Activated CD4-positive, alpha-beta T cell treated with anti-CD3 and anti-CD28 coated beads, Interleukin-2, amount 10 ng/mL, durations not matched to agents 7 days and 5 days (primary cell): ENCODE measurements around the gene SLC23A1. TPM values are rescaled to one million over a fixed set of nuclear protein-coding genes. Genes with fewer than 3 reads are reported as not detected.
A peak's percentile ranks its signal among the peaks of the same experiment; 100 is the strongest.
"Not testable (repeated sequence)": the region's sequence is repeated elsewhere in the genome, so short reads cannot be mapped to it uniquely, and the experiment has no call there.

ENCODE experiments used
- CTCF ChIA-PET: fragments of 350-600 bp; sonication (Branson Sonifier 250); formaldehyde crosslinking; loops from one replicate; lab custom pipeline; 2021; ENCODE audit warnings: antibody characterized with exemption; lab: Charles Lee
- POLR2A ChIA-PET: fragments of 350-600 bp; sonication (Branson Sonifier 250); formaldehyde crosslinking; loops from one replicate; lab custom pipeline; 2021; ENCODE audit warnings: antibody characterized with exemption; lab: Charles Lee
- DNase-seq: peaks from one replicate; pipeline ENCODE4 v3.0.0-alpha.2; 2020
- H3K27ac Mint-ChIP-seq: one replicate; pipeline ENCODE4 v1.8.0; 2021; ENCODE audit warnings: mild to moderate bottlenecking, moderate library complexity, mixed read lengths
- H3K27me3 Mint-ChIP-seq: one replicate; pipeline ENCODE4 v1.8.0; 2021; ENCODE audit warnings: mixed read lengths
- H3K36me3 Mint-ChIP-seq: one replicate; pipeline ENCODE4 v1.8.0; 2021; ENCODE audit warnings: low read depth, mixed read lengths
- H3K4me1 Mint-ChIP-seq: one replicate; pipeline ENCODE4 v1.8.0; 2021; ENCODE audit warnings: mixed read lengths
- H3K4me3 Mint-ChIP-seq: one replicate; pipeline ENCODE4 v1.8.0; 2021; ENCODE audit warnings: mild to moderate bottlenecking, moderate library complexity, mixed read lengths
- H3K9me3 Mint-ChIP-seq: one replicate; pipeline ENCODE4 v1.8.0; 2021; ENCODE audit warnings: mixed read lengths
- total RNA-seq, 2 experiments: library from RNA; stranded (reverse); gene quantifications; one replicate each; pipeline ENCODE4 v1.2.3, GENCODE V29; 2021

Gene SLC23A1
- total RNA-seq, 2 experiments from 2014 or later = 0.75 to 0.77 TPM

DNA sequence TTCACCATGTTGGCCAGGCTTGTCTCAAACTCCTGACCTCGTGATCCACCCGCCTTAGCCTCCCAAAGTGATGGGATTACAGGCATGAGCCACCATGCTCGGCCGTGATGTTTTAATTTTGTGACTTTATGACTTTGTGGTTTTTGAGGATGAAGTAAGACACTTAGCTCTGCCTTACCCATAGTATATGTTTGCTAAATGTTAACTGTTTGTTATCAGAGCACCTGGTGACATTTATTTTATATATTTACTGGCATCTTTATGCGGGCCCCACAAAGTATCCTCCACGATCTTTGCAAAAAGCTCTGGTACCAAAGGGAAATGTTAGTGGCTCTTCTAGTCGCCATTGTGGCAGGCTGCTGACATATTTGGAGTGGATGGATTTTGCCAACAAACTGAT lies 6.7 kb downstream of the SLC23A1 start:
- Mint-ChIP-seq H3K27me3 (no peaks in the 10 kb centered on the region), H3K9me3 (no peaks in the 10 kb centered on the region), H3K36me3 (peaks cover 11% of the 10 kb centered on the region), H3K4me1 (peaks cover 18% of the 10 kb centered on the region), H3K27ac (no peak overlapping the region), H3K4me3 (no peak overlapping the region)
- POLR2A ChIA-PET = no interaction called here
- CTCF ChIA-PET = interaction anchor here (0.9 to 1.4 kb wide), 4 partner anchors 13 to 141 kb away, joined by 3 to 4 read pairs (median 3); partner anchors contain the start of gene MZB1
- no peak for DNase-seq

DNA sequence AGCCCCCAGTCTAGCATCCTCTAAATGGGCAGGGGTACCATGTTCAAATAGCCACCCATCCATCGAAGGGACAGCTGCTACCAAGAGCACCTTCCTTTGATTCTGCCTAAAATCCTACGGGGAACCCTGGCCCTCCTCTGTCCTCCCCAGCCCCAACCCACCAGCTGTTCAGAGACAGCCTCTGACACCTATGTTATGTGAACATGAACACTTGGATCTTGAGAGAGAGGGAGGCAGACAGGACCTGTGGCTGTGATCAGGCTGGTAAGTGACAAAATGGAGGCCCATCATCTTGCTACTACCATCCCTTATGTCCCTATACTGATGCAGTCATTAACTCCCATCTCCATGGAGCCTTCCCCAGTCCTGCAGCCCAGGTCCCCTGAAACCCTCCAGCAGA lies 8.2 kb downstream of the SLC23A1 start:
- no peak for DNase-seq
- POLR2A ChIA-PET = no interaction called here
- CTCF ChIA-PET = interaction anchor here (1.3 to 1.8 kb wide), 3 partner anchors 10 to 18 kb away, joined by 5 to 6 read pairs (median 6); no protein-coding TSS in a partner anchor
- H3K9me3 Mint-ChIP-seq = no peaks in the 10 kb centered on the region
- H3K4me1 Mint-ChIP-seq = peaks cover 23% of the 10 kb centered on the region
- no peaks in the 10 kb centered on the region for H3K27me3 Mint-ChIP-seq
- H3K27ac Mint-ChIP-seq = no peak overlapping the region
- H3K36me3 Mint-ChIP-seq = peaks cover 12% of the 10 kb centered on the region
- H3K4me3 Mint-ChIP-seq = no peak overlapping the region

DNA sequence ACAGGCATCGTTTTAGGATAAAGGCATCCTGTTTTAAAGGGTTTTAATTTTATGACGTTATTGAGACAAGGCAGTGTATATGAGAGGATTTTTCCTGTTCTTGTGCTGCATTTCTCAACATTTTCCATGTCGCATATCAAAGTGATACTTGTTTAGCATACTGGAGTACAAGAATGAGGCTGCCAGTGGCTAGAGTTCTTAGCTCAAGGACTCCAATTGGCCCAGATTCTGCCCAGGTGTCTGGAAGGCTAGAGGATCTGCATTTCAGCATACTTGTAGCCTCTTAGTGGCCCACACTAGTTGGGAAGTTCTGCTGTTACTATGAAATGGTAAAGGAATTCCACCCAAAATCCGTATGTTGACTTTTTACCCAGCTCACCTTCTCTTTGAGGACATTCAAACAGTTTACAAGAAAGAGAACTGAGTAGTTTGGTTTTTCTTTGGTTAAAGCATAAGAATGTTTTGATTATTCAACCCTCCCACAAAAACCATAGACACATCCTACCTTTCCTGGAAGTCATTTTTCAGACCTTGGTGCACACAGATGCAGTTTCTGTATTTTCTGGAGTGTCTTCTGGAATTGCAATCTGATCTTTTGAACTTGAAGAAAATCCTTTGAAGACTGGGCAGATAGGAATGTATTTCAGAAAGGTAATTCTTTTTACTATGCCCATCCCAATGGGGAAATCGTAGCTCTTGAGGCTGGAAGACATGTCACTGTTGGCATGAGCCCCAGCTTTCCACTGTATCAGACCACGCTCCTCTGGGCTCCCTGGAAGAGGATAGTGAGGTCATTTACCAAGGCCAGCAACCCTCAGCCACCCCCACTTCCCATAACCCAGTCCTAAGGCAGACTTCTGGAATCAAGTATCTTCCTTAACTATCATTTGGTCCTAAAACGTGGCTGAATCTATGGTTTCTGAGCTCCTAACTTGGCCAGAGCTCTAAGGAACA lies 11.3 kb downstream of the SLC23A1 start:
- POLR2A ChIA-PET = interaction anchor here (0.6 kb wide), 1 partner anchor 79 kb away, joined by 3 read pairs; no protein-coding TSS in a partner anchor
- Mint-ChIP-seq H3K9me3 (no peaks in the 10 kb centered on the region), H3K27ac (peak overlapping the region; percentile 0), H3K36me3 (peaks cover 20% of the 10 kb centered on the region), H3K4me3 (no peak overlapping the region), H3K27me3 (no peaks in the 10 kb centered on the region), H3K4me1 (peaks cover 15% of the 10 kb centered on the region)
- CTCF ChIA-PET = interaction anchor here (0.6 to 1.9 kb wide), 3 partner anchors 9 to 200 kb away, joined by 3 to 5 read pairs (median 4); partner anchors contain the start of gene PAIP2
- no peak for DNase-seq

DNA sequence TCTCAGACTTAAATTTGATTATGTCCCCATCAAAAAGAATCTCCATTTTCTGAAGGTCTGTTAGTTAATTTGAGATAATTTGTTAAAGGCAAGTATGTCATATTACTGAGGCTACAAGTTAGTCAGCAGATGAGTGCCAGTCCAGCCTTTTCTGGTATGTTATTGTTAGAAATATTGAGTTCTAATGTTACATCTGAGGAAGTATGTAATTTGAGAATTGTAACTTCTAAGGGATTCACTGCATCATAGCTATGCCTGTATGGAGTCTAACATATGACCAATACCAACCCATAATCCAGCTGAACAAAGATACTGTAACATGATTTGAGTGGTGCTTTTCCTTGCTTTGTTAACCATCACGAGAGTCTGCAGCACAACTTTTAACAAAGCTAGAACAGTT lies 13.9 kb downstream of the SLC23A1 start:
- no peaks in the 10 kb centered on the region for H3K9me3 Mint-ChIP-seq
- DNase-seq = no peak
- H3K27ac Mint-ChIP-seq = no peak overlapping the region
- H3K27me3 Mint-ChIP-seq = no peaks in the 10 kb centered on the region
- H3K4me1 Mint-ChIP-seq = peaks cover 15% of the 10 kb centered on the region
- CTCF ChIA-PET = interaction anchor here (0.8 to 1.2 kb wide), 4 partner anchors 14 to 46 kb away, joined by 3 to 4 read pairs (median 4); no protein-coding TSS in a partner anchor
- H3K4me3 Mint-ChIP-seq = no peak overlapping the region
- POLR2A ChIA-PET = no interaction called here
- H3K36me3 Mint-ChIP-seq = peaks cover 34% of the 10 kb centered on the region

DNA sequence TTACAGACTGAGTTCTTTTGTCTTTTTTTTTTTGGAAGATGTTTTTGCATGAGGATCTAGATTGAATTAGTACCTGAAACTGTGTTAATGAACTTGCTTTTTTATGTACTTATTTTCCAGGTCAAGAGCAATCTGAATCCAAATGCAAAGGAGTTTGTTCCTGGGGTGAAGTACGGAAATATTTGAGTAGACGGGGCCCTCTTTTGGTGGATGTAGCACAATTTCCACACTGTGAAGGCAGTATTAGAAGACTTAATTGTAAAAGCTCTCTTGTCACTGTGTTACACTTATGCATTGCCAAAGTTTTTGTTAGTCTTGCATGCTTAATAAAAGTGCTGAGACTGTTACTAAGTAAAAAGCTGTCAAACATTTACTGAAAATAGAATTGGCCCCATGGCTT lies 14.5 kb downstream of the SLC23A1 start:
- no peak overlapping the region for H3K27ac Mint-ChIP-seq
- no peaks in the 10 kb centered on the region for H3K9me3 Mint-ChIP-seq
- peaks cover 15% of the 10 kb centered on the region for H3K4me1 Mint-ChIP-seq
- H3K36me3 Mint-ChIP-seq = peaks cover 40% of the 10 kb centered on the region
- POLR2A ChIA-PET = interaction anchor here (1.0 kb wide), 1 partner anchor 75 kb away, joined by 3 read pairs; the partner anchor contains the start of gene MATR3
- CTCF ChIA-PET = interaction anchor here (0.6 to 0.8 kb wide), 3 partner anchors 26 to 407 kb away, joined by 3 to 4 read pairs (median 4); no protein-coding TSS in a partner anchor
- no peak for DNase-seq
- no peak overlapping the region for H3K4me3 Mint-ChIP-seq
- H3K27me3 Mint-ChIP-seq = no peaks in the 10 kb centered on the region

DNA sequence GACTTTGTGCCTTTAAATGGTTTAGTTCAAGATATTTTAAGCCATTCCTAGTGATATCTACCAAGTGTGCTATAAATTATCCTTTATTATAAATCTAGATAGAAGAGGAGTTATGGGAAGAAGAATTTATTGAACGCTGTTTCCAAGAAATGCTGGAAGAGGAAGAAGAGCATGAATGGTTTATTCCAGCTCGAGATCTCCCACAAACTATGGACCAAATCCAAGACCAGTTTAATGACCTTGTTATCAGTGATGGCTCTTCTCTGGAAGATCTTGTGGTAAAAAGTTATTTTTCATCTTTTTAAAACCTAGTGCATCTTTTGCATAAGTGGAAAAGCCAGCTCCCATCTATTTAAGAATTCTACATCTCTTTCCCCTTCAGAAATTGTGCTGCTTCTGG lies 18.6 kb downstream of the SLC23A1 start:
- ChIA-PET CTCF (no interaction called here), POLR2A (no interaction called here)
- H3K4me1 Mint-ChIP-seq = peaks cover 2% of the 10 kb centered on the region
- no peaks in the 10 kb centered on the region for H3K9me3 Mint-ChIP-seq
- no peak for DNase-seq
- no peak overlapping the region for H3K4me3 Mint-ChIP-seq
- no peak overlapping the region for H3K27ac Mint-ChIP-seq
- no peaks in the 10 kb centered on the region for H3K27me3 Mint-ChIP-seq
- H3K36me3 Mint-ChIP-seq = peaks cover 31% of the 10 kb centered on the region

DNA sequence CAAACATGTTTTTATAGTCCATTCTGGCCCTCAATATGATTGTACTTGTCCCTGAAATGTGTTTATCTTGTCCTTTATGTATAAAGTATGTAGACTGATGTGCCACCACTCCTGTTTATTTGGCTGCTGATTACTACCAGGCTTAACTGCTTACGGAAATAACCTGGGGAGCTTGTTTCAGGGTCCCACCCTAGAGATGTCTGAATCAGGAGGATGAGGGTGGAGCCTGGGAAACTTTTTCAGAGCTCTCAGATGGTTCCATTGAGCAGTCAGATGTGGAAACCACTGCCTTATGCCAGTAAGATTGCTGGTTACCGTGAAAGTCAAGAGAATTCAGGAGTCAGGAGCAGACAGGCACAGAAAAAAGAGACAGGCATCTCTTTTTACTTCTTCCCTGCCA lies 19.2 kb downstream of the SLC23A1 start:
- Mint-ChIP-seq H3K9me3 (no peaks in the 10 kb centered on the region), H3K27me3 (no peaks in the 10 kb centered on the region), H3K4me1 (peaks cover 2% of the 10 kb centered on the region), H3K36me3 (peaks cover 31% of the 10 kb centered on the region), H3K4me3 (no peak overlapping the region), H3K27ac (no peak overlapping the region)
- CTCF ChIA-PET = no interaction called here
- no peak for DNase-seq
- POLR2A ChIA-PET = no interaction called here

DNA sequence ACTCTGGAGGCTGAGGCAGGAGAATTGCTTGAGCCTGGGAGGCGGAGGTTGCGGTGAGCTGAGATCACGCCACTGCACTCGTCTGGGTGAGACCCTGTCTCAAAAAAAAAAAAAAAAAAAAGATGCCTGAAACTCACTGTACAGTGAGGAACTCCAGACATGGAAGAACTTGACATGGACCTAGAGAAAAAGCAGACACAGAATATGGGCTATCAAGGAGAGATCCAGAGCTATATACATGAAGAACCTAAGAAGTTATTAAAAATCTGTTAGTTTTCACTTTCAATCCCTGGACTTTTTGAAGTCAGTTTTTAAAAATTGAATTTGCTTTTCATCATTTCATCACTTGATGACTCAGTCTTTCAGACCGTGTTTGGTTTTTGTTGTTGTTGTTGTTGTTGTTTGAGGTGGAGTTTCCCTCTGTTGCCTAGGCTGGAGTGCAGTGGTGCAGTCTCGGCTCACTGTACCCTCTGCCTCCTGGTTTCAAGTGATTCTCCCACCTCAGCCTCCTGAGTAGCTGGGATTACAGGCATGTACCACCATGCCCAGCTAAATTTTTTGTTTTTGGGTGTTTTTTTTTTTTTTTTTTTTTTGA lies 21.2 kb downstream of the SLC23A1 start:
- DNase-seq = no peak
- POLR2A ChIA-PET = no interaction called here
- Mint-ChIP-seq H3K27me3 (no peaks in the 10 kb centered on the region), H3K36me3 (peaks cover 33% of the 10 kb centered on the region), H3K4me1 (peaks cover 8% of the 10 kb centered on the region), H3K9me3 (no peaks in the 10 kb centered on the region), H3K27ac (no peak overlapping the region), H3K4me3 (no peak overlapping the region)
- CTCF ChIA-PET = interaction anchor here (0.6 to 1.5 kb wide), 7 partner anchors 10 to 1030 kb away, joined by 3 to 6 read pairs (median 3); no protein-coding TSS in a partner anchor

DNA sequence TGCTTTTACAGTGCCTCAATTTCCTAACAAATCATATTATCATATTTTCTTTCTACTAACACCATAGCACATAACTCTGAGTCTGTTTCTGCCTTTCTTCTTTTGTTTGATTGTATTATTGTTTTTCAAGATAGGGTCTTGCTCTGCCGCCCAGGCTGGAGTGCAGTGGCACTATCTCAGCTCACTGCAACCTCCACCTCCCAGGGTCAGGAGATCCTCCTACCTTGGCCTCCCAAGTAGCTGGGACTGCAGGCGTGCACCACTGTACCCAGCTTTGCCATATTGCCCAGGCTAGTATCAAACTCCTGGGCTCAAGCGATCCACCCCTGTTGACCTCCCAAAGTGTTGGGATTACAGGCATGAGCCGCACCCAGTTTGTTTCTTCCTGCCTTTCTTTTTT lies 22.7 kb downstream of the SLC23A1 start:
- peaks cover 25% of the 10 kb centered on the region for H3K36me3 Mint-ChIP-seq
- DNase-seq = no peak
- H3K27me3 Mint-ChIP-seq = no peaks in the 10 kb centered on the region
- ChIA-PET CTCF (interaction anchor here (0.9 to 1.6 kb wide), 3 partner anchors 16 to 35 kb away, joined by 3 to 5 read pairs (median 4); partner anchors contain the start of gene PAIP2), POLR2A (no interaction called here)
- no peak overlapping the region for H3K27ac Mint-ChIP-seq
- peaks cover 9% of the 10 kb centered on the region for H3K4me1 Mint-ChIP-seq
- H3K9me3 Mint-ChIP-seq = no peaks in the 10 kb centered on the region
- H3K4me3 Mint-ChIP-seq = no peak overlapping the region

DNA sequence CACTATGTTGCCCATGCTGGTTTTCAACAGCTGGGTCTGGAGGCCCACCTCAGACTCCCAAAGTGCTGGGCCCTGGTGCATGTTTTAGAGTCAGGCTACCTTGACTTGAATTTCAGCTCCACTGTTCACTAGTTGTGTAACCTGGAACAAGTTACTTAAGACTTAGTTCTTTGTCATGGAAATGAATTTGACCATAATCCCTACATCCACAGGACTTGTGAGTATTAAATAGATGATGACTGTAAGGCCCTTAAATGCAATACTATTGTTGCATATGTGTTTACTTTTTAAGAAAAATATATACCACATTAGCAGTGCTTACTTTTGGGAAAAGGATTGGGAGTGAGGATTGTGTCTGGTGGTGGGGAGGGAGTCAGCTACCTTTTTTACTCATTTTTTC lies 25.0 kb downstream of the SLC23A1 start:
- POLR2A ChIA-PET = no interaction called here
- no peak overlapping the region for H3K4me3 Mint-ChIP-seq

DNA sequence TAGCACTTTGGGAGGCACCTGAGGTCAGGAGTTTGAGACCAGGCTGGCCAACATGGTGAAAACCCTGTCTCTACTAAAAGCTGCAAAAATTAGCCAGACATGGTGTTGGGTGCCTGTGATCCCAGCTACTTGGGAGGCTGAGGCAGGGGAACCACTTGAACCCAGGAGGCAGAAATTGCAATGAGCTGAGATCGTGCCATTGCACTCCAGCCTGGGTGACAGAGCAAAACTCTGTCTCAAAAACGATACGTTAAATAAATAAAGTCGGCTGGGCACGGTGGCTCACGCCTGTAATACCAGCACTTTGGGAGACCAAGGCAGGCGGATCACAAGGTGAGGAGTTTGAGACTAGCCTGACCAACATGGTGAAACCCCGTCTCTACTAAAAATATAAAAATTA lies 27.2 kb downstream of the SLC23A1 start:
- H3K27ac Mint-ChIP-seq, DNase-seq, H3K4me3 Mint-ChIP-seq, H3K27me3 Mint-ChIP-seq, H3K9me3 Mint-ChIP-seq: not testable (repeated sequence)
- CTCF ChIA-PET = interaction anchor here (0.7 to 3.3 kb wide), 4 partner anchors 11 to 15 kb away, joined by 3 to 19 read pairs (median 6); partner anchors contain the start of gene PAIP2
- POLR2A ChIA-PET = interaction anchor here (0.6 kb wide), 1 partner anchor 12 kb away, joined by 4 read pairs; no protein-coding TSS in a partner anchor
- Mint-ChIP-seq H3K36me3 (peaks cover 19% of the 10 kb centered on the region), H3K4me1 (peaks cover 13% of the 10 kb centered on the region)

More for the DNA sequence above, 25.0 kb downstream of the SLC23A1 start:
- DNase-seq = no peak
- CTCF ChIA-PET = interaction anchor here (2.7 kb wide), 1 partner anchor 16 kb away, joined by 13 read pairs; the partner anchor contains the start of gene PAIP2
- Mint-ChIP-seq H3K27me3 (no peaks in the 10 kb centered on the region), H3K27ac (no peak overlapping the region), H3K36me3 (peaks cover 20% of the 10 kb centered on the region), H3K9me3 (peaks cover 5% of the 10 kb centered on the region), H3K4me1 (peaks cover 13% of the 10 kb centered on the region)

DNA sequence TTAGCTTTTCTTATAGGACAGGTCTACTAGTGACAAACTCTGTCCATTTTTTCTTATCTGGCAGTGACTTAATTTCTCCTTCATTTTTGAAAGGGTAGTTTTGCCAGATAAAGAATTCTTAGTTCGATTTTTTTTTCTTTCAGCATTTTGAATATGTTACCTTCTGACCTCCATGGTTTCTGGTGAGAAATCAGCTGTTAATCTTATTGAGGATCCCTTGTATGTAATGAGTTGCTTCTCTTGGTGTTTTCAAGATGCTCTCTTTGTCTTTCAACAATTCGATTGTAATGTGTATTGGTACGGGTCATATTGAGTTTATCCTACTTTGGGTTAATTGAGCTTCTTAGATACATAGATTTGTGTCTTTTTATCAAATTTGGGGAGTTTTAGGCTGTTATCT lies 28.9 kb downstream of the SLC23A1 start:
- DNase-seq = no peak
- Mint-ChIP-seq H3K4me1 (peaks cover 13% of the 10 kb centered on the region), H3K27me3 (no peaks in the 10 kb centered on the region), H3K36me3 (peaks cover 19% of the 10 kb centered on the region), H3K9me3 (peaks cover 5% of the 10 kb centered on the region), H3K27ac (no peak overlapping the region), H3K4me3 (no peak overlapping the region)
- POLR2A ChIA-PET = no interaction called here
- CTCF ChIA-PET = interaction anchor here (0.5 to 3.3 kb wide), 3 partner anchors 13 to 22 kb away, joined by 3 to 19 read pairs (median 6); partner anchors contain the start of gene PAIP2
